Activated CD8-positive, alpha-beta memory T cell treated with anti-CD3 and anti-CD28 coated beads, Interleukin-2, amount 50 U/mL, for 1 hour (primary cell): ENCODE measurements around the gene TUBD1.
A peak's percentile ranks its signal among the peaks of the same experiment; 100 is the strongest.
"Not testable (repeated sequence)": the region's sequence is repeated elsewhere in the genome, so short reads cannot be mapped to it uniquely, and the experiment has no call there.

Source experiments
- DNase-seq: peaks from one replicate; pipeline ENCODE4 v3.0.0-alpha.2; 2020; ENCODE audit errors: extremely low read depth

TUBD1 gene

GRCh38 chr17:59844884-59845594, 47.7 kb downstream of the TUBD1 start:
- DNase-seq = no peak

GRCh38 chr17:59842901-59843652, 49.7 kb downstream of the TUBD1 start:
- DNase-seq = no peak

GRCh38 chr17:59841882-59842263, 50.9 kb downstream of the TUBD1 start:
- DNase-seq = not testable (repeated sequence)

- not testable (repeated sequence) for DNase-seq
Measured at GRCh38 chr17:59841091-59841881, 51.5 kb downstream of the TUBD1 start.

GRCh38 chr17:59840329-59841090, 52.2 kb downstream of the TUBD1 start:
- no peak for DNase-seq

- no peak for DNase-seq
Measured at GRCh38 chr17:59839651-59840328, 53.0 kb downstream of the TUBD1 start.

- no peak for DNase-seq
Measured at GRCh38 chr17:59838052-59838916, 54.5 kb downstream of the TUBD1 start.

- DNase-seq = peak; percentile 63
Measured at GRCh38 chr17:59837308-59838051, 55.3 kb downstream of the TUBD1 start.

GRCh38 chr17:59832883-59833379, 59.8 kb downstream of the TUBD1 start:
- no peak for DNase-seq

- DNase-seq = no peak
Measured at GRCh38 chr17:59830846-59831486, 61.8 kb downstream of the TUBD1 start.

- no peak for DNase-seq
Measured at GRCh38 chr17:59830007-59830630, 62.6 kb downstream of the TUBD1 start.

- DNase-seq = no peak
Measured at GRCh38 chr17:59829217-59830006, 63.3 kb downstream of the TUBD1 start.

GRCh38 chr17:59828819-59829216, 63.9 kb downstream of the TUBD1 start:
- DNase-seq = not testable (repeated sequence)

- no peak for DNase-seq
Measured at GRCh38 chr17:59828478-59828760, 64.3 kb downstream of the TUBD1 start.

- DNase-seq = no peak
Measured at GRCh38 chr17:59827721-59828477, 64.8 kb downstream of the TUBD1 start.

GRCh38 chr17:59826706-59827453, 65.9 kb downstream of the TUBD1 start:
- no peak for DNase-seq
